K562 (cell line): Measurements from ENCODE around the gene RHEBL1. TPM values are rescaled to one million over a fixed set of nuclear protein-coding genes. Genes with fewer than 3 reads are reported as not detected.

Experiments used
- ATAC-seq: fragments of 200-7000 bp; cut with Tn5 transposase; 3 replicates; pipeline ENCODE4 v1.9.1; 2020; ENCODE audit warnings: moderate library complexity
- BruUV-seq: library from RNA; stranded (reverse); fragments of 400-500 nt; replicated peaks from 2 replicates; lab custom pipeline; 2021; lab: Mats Ljungman, UMichigan
- CTCF ChIA-PET: fragments of 300-600 bp; formaldehyde crosslinking; extraction: SDS; loops from one replicate; lab custom pipeline; 2021; ENCODE audit warnings: low intra/inter-chr PET ratio; lab: Yijun Ruan, JAX
- POLR2A ChIA-PET: fragments of 300-600, 350-650 bp; sonication (Branson Sonifier 250); formaldehyde crosslinking; extraction: SDS; loops from one replicate; lab custom pipeline; 2021; ENCODE audit warnings: antibody characterized with exemption, inconsistent platforms; lab: Yijun Ruan, JAX
- DNase-seq, 4 experiments: peaks; one replicate each; pipeline versions ENCODE4 v3.0.0 to v3.0.0-alpha.2; 2011 to 2018; ENCODE audit warnings: low spot score in 3 of 4, mixed read lengths in 3 of 4; ENCODE audit errors: extremely low read depth in 1 of 4
- FAIRE-seq: peaks from 2 replicates; lab custom pipeline; 2011; peaks lifted over from hg19 to GRCh38; lab: Jason Lieb, UNC
- H2AFZ ChIP-seq: 2 replicates; pipeline ENCODE4 v1.6.0; 2011; ENCODE audit warnings: low read depth, low read length, control low read depth, inconsistent platforms
- H3K27ac ChIP-seq: fragments of 200-600 bp; 3 replicates; pipeline ENCODE4 v1.8.0; 2011; ENCODE audit warnings: low read depth, mild to moderate bottlenecking, control low read depth, inconsistent platforms, low read length, moderate library complexity, mixed read lengths; ENCODE audit errors: extremely low read depth
- H3K27me3 ChIP-seq, 2 experiments: fragments of 300-600 bp in 1 of 2; 2 replicates in 1 of 2; 3 replicates in 1 of 2; pipeline versions ENCODE4 v1.6.0 to v1.8.0; 2011; ENCODE audit warnings: inconsistent platforms in 2 of 2, low read length in 2 of 2, mild to moderate bottlenecking in 1 of 2, mixed read lengths in 1 of 2, moderate library complexity in 1 of 2; ENCODE audit not compliant: control insufficient read depth in 2 of 2, insufficient read depth in 2 of 2
- H3K36me3 ChIP-seq: fragments of 300-600 bp; 3 replicates; pipeline ENCODE4 v1.8.0; 2011; ENCODE audit warnings: mild to moderate bottlenecking, low read length, inconsistent platforms; ENCODE audit not compliant: control insufficient read depth, insufficient read depth
- H3K4me1 ChIP-seq, 2 experiments: fragments of 200-600 bp in 1 of 2; replicated peaks in 1 of 2; 2 replicates in 1 of 2; 3 replicates in 1 of 2; pipeline versions ENCODE4 v1.5.1 to v1.8.0; 2011; ENCODE audit warnings: inconsistent platforms in 2 of 2, low read length in 2 of 2, mild to moderate bottlenecking in 1 of 2, mixed read lengths in 1 of 2, moderate library complexity in 1 of 2; ENCODE audit not compliant: control insufficient read depth in 2 of 2, insufficient read depth in 2 of 2
- H3K4me2 ChIP-seq: 2 replicates; pipeline ENCODE4 v1.6.1; 2011; ENCODE audit warnings: low read length, control low read depth, inconsistent platforms, mixed read lengths; ENCODE audit not compliant: insufficient read depth
- H3K4me3 ChIP-seq: fragments of 200-600 bp; sonication (generic), shearing (Covaris generic); 2 replicates; pipeline ENCODE4 v1.5.1; 2016; ENCODE audit warnings: control low read depth, inconsistent platforms
- H3K79me2 ChIP-seq: fragments of 200-600 bp; 3 replicates; pipeline ENCODE4 v1.8.0; 2011; ENCODE audit warnings: low read length, inconsistent platforms; ENCODE audit not compliant: control insufficient read depth, insufficient read depth
- H3K9ac ChIP-seq, 2 experiments: 2 replicates each; pipeline versions ENCODE4 v1.6.0 to v1.6.1; 2011; ENCODE audit warnings: low read depth in 2 of 2, low read length in 2 of 2, control low read depth in 1 of 2, inconsistent platforms in 1 of 2, mild to moderate bottlenecking in 1 of 2, mixed read lengths in 1 of 2; ENCODE audit not compliant: insufficient read depth in 1 of 2
- H3K9me1 ChIP-seq: one replicate; pipeline ENCODE4 v1.6.0; 2011; ENCODE audit warnings: inconsistent platforms, mild to moderate bottlenecking, low read length, moderate library complexity; ENCODE audit not compliant: control insufficient read depth, insufficient read depth
- H3K9me3 ChIP-seq: replicated peaks from 2 replicates; pipeline ENCODE4 v1.5.1; 2011; ENCODE audit warnings: low read depth, low read length, inconsistent platforms; ENCODE audit not compliant: control insufficient read depth, insufficient read depth
- H4K20me1 ChIP-seq: replicated peaks from 2 replicates; pipeline ENCODE4 v1.6.1; 2011; ENCODE audit warnings: low read length, inconsistent platforms, mixed read lengths; ENCODE audit not compliant: control insufficient read depth, insufficient read depth
- C11orf30 ChIP-seq: fragments of 450-650 bp; IDR thresholded peaks from 2 replicates; pipeline ENCODE4 v1.6.1; 2016; ENCODE audit warnings: low read depth, mild to moderate bottlenecking
- CC2D1A ChIP-seq: fragments of 450-650 bp; IDR thresholded peaks from 2 replicates; pipeline ENCODE4 v1.6.1; 2017; ENCODE audit warnings: mild to moderate bottlenecking
- ETV5 ChIP-seq: sonication (generic); formaldehyde crosslinking; IDR thresholded peaks from 2 replicates; pipeline ENCODE4 v1.4.0; 2020; ENCODE audit warnings: low read depth, mild to moderate bottlenecking, missing genetic modification reagents
- GABPA ChIP-seq: fragments of 200-800 bp; sonication (Bioruptor generic); conservative IDR thresholded peaks from 2 replicates; pipeline ENCODE4 v1.6.1; 2016; ENCODE audit warnings: low read depth, missing genetic modification characterization, missing compliant biosample characterization
- HOXB6 ChIP-seq: fragments of 250-450 bp; sonication (Bioruptor Pico); IDR thresholded peaks from 2 replicates; pipeline ENCODE4 v1.5.1; 2022; ENCODE audit warnings: mild to moderate bottlenecking, borderline replicate concordance
- ILK ChIP-seq: fragments of 450-650 bp; IDR thresholded peaks from 2 replicates; pipeline ENCODE4 v1.6.1; 2016; ENCODE audit warnings: missing genetic modification characterization, low read depth, mild to moderate bottlenecking, missing compliant biosample characterization, moderate library complexity, borderline replicate concordance
- MAFF ChIP-seq: IDR thresholded peaks from 2 replicates; pipeline ENCODE4 v1.6.1; 2012; ENCODE audit warnings: low read length, improper control_type of control experiment
- MXI1 ChIP-seq: IDR thresholded peaks from 2 replicates; pipeline ENCODE4 v1.6.1; 2011; ENCODE audit warnings: low read depth, mild to moderate bottlenecking, improper control_type of control experiment, low read length
- MYC ChIP-seq, 2 experiments: fragments of 250-450 bp in 1 of 2; sonication (Bioruptor Pico) in 1 of 2; IDR thresholded peaks; 2 replicates each; pipeline versions ENCODE4 v1.5.1 to v1.6.1; 2012 to 2021; ENCODE audit warnings: low read depth in 2 of 2, borderline replicate concordance in 1 of 2, improper control_type of control experiment in 1 of 2, low read length in 1 of 2, mild to moderate bottlenecking in 1 of 2, moderate library complexity in 1 of 2
- NFRKB ChIP-seq: fragments of 450-650 bp; IDR thresholded peaks from 2 replicates; pipeline ENCODE4 v1.6.1; 2016; ENCODE audit warnings: low read depth
- SMAD3 ChIP-seq: fragments of 450-650 bp; formaldehyde crosslinking; conservative IDR thresholded peaks from 2 replicates; pipeline ENCODE4 v1.4.0; 2020; ENCODE audit warnings: mild to moderate bottlenecking
- ZNF384 ChIP-seq: IDR thresholded peaks from 2 replicates; pipeline ENCODE4 v1.6.1; 2012; ENCODE audit warnings: low read depth, low read length, improper control_type of control experiment
- WGBS: fragments of 100-300 bp; shearing (Covaris generic); methylation state at CpG from one replicate; pipeline ENCODE4 v1.1.6; 2016; ENCODE audit warnings: low coverage, mixed read lengths; ENCODE audit not compliant: insufficient coverage; ENCODE audit errors: missing lambda C conversion rate; 5-methylcytosine and 5-hydroxymethylcytosine counted together
- in situ Hi-C: fragments of 300-500 bp; cut with MboI; formaldehyde crosslinking; loops from 4 replicates; pipeline ENCODE4 v1.15.0; 2018; ENCODE audit warnings: inconsistent platforms, mixed read lengths
- intact Hi-C: fragments of 100-400 bp; cut with micrococcal nuclease; formaldehyde crosslinking; loops from 2 replicates; pipeline ENCODE4 v1.14.2; 2022
- polyA plus RNA-seq, 8 experiments: library from polyadenylated mRNA; depleted of rRNA in 4 of 8; stranded (reverse) in 5 of 8; unstranded in 3 of 8; fragments of >200 nt; fragmentation: Nextera tagmentation in 2 of 8; fragmentation: Illumina TruSeq in 1 of 8; extraction: Ambion mirVana in 2 of 8; extraction: Trizol in 1 of 8; gene quantifications; 2 replicates each; pipeline versions ENCODE4 v1.2.1 to v1.2.3, GENCODE V29; 2011 to 2014; ENCODE audit warnings: inconsistent platforms in 1 of 8, missing spikeins in 1 of 8
- total RNA-seq, 7 experiments: library from RNA; depleted of rRNA in 6 of 7; stranded (reverse); fragments of >200 nt in 6 of 7; fragmentation: Illumina TruSeq in 2 of 7; extraction: Trizol in 2 of 7; gene quantifications; 2 replicates each; pipeline versions ENCODE4 v1.2.1 to v1.2.3, GENCODE V29; 2011 to 2021; ENCODE audit warnings: low replicate concordance in 1 of 7
- TF ChIP-seq, protein P1 (sequence below): fragments of 250-450 bp; sonication (Bioruptor Pico); IDR thresholded peaks from 2 replicates; pipeline ENCODE4 v1.5.0; 2021

The RHEBL1 gene
- total and polyA plus RNA-seq, 9 of the 15 experiments (the other 6 are each of a cell fraction or from before 2014, with no cell fraction given): 4.3 to 36.1 (median 8.2) TPM

- Histone ChIP-seq H2AFZ (peak overlapping the region; percentile 98), H3K9me3 (no peaks in the 10 kb centered on the region), H3K36me3 (peaks cover 14% of the 10 kb centered on the region)
- intact Hi-C loops: loop anchor here (10.0 kb wide), 1 partner anchor 276 kb away; the partner anchor contains the start of gene DNAJC22
- no peak for ATAC-seq
- CTCF ChIA-PET: no interaction called here
- no peak for TF ChIP-seq ZNF384
- TF ChIP-seq C11orf30: no peak
- no peak for TF ChIP-seq ILK
- no peak for TF ChIP-seq SMAD3 (CRISPR knock-in tag)
- 0 out of 2 replicates have a peak, but pooled peaks have one; percentile 29 for TF ChIP-seq NFRKB
- no peak for TF ChIP-seq MAFF
- no peak for TF ChIP-seq ETV5 (CRISPR knock-in tag)
- TF ChIP-seq CC2D1A: no peak
- no peak for TF ChIP-seq MYC (IDR thresholded peaks at IDR 0.05; ENCODE audit: low read depth, low read length)
- TF ChIP-seq MYC (CRISPR knock-in tag; IDR thresholded peaks at IDR 0.05; ENCODE audit: borderline replicate concordance, low read depth): no peak
- no peak for TF ChIP-seq MXI1
- no peak for TF ChIP-seq HOXB6 (CRISPR knock-in tag)
- TF ChIP-seq GABPA (tag): peak; percentile 15
- TF ChIP-seq, protein P1, sequence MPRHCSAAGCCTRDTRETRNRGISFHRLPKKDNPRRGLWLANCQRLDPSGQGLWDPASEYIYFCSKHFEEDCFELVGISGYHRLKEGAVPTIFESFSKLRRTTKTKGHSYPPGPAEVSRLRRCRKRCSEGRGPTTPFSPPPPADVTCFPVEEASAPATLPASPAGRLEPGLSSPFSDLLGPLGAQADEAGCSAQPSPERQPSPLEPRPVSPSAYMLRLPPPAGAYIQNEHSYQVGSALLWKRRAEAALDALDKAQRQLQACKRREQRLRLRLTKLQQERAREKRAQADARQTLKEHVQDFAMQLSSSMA (CRISPR knock-in tag): no peak
- TF ChIP-seq, all 486 proteins: peak for 2
- H3K4me3 ChIP-seq: peak overlapping the region; percentile 96
- POLR2A ChIA-PET: interaction anchor here (0.6 to 2.8 kb wide), 16 partner anchors 9 to 204 kb away, joined by 3 to 23 read pairs (median 5); partner anchors contain the start of genes TUBA1B and TUBA1C
- FAIRE-seq: no peak
- peak overlapping the region; percentile 79; the same call in 2 of the 3 replicates for H3K27ac ChIP-seq
- 9% methylated on average over 20 of the region's 21 CpGs for WGBS
- peaks cover 10 to 18% of the 10 kb centered on the region in 2 experiments; a peak in 4 of 5 replicates for H3K4me1 ChIP-seq
- no peaks in the 10 kb centered on the region for H3K27me3 ChIP-seq
- DNase-seq: no peak
- H3K79me2 ChIP-seq: peaks cover 5% of the 10 kb centered on the region; the same call in 2 of the 3 replicates
- peak overlapping the region; percentile 95 for H3K4me2 ChIP-seq
- in situ Hi-C loops: no loop called here
- no peaks in the 10 kb centered on the region for H3K9me1 ChIP-seq
- H4K20me1 ChIP-seq: no peaks in the 10 kb centered on the region
- peak overlapping the region; percentile 71 to 92 for H3K9ac ChIP-seq
- TSS peak; percentile 78 for BruUV-seq
These were observed 786 bp downstream of the RHEBL1 start for GRCh38 chr12:49068879-49069506.
